Measurements from ENCODE around the gene SDC3. TPM values are rescaled to one million over a fixed set of nuclear protein-coding genes. Genes with fewer than 3 reads are reported as not detected.

SDC3 gene
- total RNA-seq, 1 donor from 2014 or later = 23.0 TPM

DNA sequence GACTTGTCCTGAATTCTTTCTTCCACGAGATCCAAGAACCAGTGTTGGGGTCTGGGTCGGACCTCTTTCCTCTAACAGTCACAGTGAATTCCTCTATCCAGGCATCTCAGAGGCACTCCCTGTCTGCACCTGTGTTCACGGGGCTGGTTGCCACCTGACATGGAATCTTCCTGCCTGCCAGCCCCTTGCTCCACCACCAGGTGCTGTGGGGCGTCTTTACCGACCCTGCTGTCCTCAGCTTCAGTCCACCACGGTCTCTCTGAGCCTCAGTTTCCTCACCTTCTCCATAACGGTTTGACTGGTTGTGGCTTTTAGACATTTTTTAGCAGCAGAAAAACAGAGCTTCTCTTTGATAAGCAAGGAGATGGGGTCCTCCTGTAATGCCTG, 62.7 kb downstream of the SDC3 start:
- Histone ChIP-seq H3K79me2 (ENCODE audit: low read depth) (no peaks in the 10 kb centered on the region), H3K36me3 (no peaks in the 10 kb centered on the region), H3K9ac (no peak overlapping the region), H3K27ac (no peak overlapping the region), H3K4me3 (no peak overlapping the region), H3K27me3 (peaks cover 2% of the 10 kb centered on the region), H3K4me2 (peak overlapping the region; percentile 48), H3K9me3 (ENCODE audit: low read depth) (no peaks in the 10 kb centered on the region), H2AFZ (replicated peaks) (no peak overlapping the region), H3K4me1 (peaks cover 55% of the 10 kb centered on the region), H4K20me1 (ENCODE audit: low read depth) (no peaks in the 10 kb centered on the region), H3F3A (ENCODE audit: low read depth) (peaks cover 48% of the 10 kb centered on the region)
- Mint-ChIP-seq H3K27ac (no peak overlapping the region), H3K4me3 (no peak overlapping the region), H3K9me3 (no peaks in the 10 kb centered on the region), H3K36me3 (no peaks in the 10 kb centered on the region), H3K27me3 (ENCODE audit: insufficient read depth, low read depth) (peaks cover 15% of the 10 kb centered on the region), H3K4me1 (peaks cover 83% of the 10 kb centered on the region)
- TF ChIP-seq, protein P1, sequence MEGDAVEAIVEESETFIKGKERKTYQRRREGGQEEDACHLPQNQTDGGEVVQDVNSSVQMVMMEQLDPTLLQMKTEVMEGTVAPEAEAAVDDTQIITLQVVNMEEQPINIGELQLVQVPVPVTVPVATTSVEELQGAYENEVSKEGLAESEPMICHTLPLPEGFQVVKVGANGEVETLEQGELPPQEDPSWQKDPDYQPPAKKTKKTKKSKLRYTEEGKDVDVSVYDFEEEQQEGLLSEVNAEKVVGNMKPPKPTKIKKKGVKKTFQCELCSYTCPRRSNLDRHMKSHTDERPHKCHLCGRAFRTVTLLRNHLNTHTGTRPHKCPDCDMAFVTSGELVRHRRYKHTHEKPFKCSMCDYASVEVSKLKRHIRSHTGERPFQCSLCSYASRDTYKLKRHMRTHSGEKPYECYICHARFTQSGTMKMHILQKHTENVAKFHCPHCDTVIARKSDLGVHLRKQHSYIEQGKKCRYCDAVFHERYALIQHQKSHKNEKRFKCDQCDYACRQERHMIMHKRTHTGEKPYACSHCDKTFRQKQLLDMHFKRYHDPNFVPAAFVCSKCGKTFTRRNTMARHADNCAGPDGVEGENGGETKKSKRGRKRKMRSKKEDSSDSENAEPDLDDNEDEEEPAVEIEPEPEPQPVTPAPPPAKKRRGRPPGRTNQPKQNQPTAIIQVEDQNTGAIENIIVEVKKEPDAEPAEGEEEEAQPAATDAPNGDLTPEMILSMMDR (IDR thresholded peaks at IDR 0.05) = peak; percentile 31
- no peak for TF ChIP-seq EZH2 (IDR thresholded peaks at IDR 0.05)
- DNase-seq (ENCODE audit: low spot score) = no peak

DNA sequence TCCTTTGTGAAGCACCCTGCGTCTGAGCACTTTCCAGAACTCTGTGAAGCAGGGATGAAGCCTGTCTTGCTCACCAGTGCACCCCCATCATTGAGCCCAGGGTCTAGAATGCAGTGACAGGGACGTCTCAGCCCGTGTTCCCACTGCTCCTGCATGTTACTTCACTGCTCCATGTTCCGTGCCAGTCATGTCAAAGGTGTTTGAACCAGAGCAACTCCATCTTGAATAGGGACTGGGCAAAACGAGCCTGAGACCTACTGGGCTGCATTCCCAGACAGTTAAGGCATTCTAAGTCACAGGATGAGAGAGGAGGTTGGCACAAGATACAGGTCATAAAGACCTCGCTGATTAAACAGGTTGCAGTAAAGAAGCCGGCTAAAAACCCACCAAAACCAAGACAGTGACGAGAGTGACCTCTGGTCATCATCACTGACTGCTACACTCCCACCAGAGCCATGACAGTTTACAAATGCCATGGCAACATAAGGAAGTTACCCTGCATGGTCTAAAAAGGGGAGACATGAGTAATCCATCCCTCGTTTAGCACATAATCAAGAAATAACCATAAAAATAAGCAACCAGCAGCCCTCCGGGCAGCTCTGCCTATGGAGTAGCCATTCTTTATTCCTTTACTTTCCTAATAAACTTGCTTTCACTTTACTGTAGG, 63.2 kb downstream of the SDC3 start:
- no peaks in the 10 kb centered on the region for H4K20me1 ChIP-seq (ENCODE audit: low read depth)
- H3K9me3 ChIP-seq (ENCODE audit: low read depth) = no peaks in the 10 kb centered on the region
- no peaks in the 10 kb centered on the region for H3K36me3 ChIP-seq
- peak overlapping the region; percentile 7 for H3K4me3 ChIP-seq
- peak overlapping the region; percentile 48 for H3K4me2 ChIP-seq
- Mint-ChIP-seq H3K27ac (peak overlapping the region; percentile 80), H3K27me3 (ENCODE audit: insufficient read depth, low read depth) (peaks cover 15% of the 10 kb centered on the region), H3K4me3 (no peak overlapping the region), H3K4me1 (peaks cover 88% of the 10 kb centered on the region), H3K9me3 (no peaks in the 10 kb centered on the region), H3K36me3 (no peaks in the 10 kb centered on the region)
- H3K27ac ChIP-seq = peak overlapping the region; percentile 4
- no peak for TF ChIP-seq EZH2phosphoT487 (IDR thresholded peaks at IDR 0.05)
- TF ChIP-seq, protein P1 (IDR thresholded peaks at IDR 0.05) = no peak
- no peak for TF ChIP-seq EZH2 (IDR thresholded peaks at IDR 0.05)
- peaks cover 53% of the 10 kb centered on the region for H3F3A ChIP-seq (ENCODE audit: low read depth)
- no peak overlapping the region for H3K9ac ChIP-seq
- H3K4me1 ChIP-seq = peaks cover 61% of the 10 kb centered on the region
- DNase-seq (ENCODE audit: low spot score) = no peak
- no peak overlapping the region for H2AFZ ChIP-seq (replicated peaks)
- peaks cover 2% of the 10 kb centered on the region for H3K27me3 ChIP-seq
- H3K79me2 ChIP-seq (ENCODE audit: low read depth) = no peaks in the 10 kb centered on the region

DNA sequence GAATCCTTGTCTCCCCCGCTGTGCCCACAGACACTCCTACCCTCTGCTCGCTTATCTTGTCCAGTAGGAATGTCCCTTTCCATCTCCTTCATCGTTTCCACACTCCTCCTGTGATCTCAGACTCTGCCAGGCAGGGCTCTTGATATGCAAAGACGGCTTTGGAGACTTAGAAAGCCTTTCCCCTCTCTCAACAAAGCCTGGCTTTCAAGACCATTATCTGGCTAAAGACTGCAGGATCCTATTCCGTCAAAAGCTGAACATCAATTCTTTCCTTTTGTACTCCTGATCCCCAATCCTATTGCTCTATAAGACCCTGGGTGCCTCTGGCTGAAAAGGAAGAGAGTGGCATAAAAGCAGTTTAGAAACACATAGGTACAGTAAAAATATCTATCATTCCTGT, 63.9 kb downstream of the SDC3 start:
- Histone ChIP-seq H3K79me2 (ENCODE audit: low read depth) (no peaks in the 10 kb centered on the region), H3K4me2 (peak overlapping the region; percentile 48), H3F3A (ENCODE audit: low read depth) (peaks cover 54% of the 10 kb centered on the region), H3K4me1 (peaks cover 62% of the 10 kb centered on the region), H3K9me3 (ENCODE audit: low read depth) (no peaks in the 10 kb centered on the region), H3K4me3 (peak overlapping the region; percentile 7), H2AFZ (replicated peaks) (no peak overlapping the region), H3K36me3 (no peaks in the 10 kb centered on the region), H4K20me1 (ENCODE audit: low read depth) (no peaks in the 10 kb centered on the region), H3K27ac (peak overlapping the region; percentile 69), H3K27me3 (peaks cover 2% of the 10 kb centered on the region), H3K9ac (no peak overlapping the region)
- no peaks in the 10 kb centered on the region for H3K36me3 Mint-ChIP-seq
- H3K4me1 Mint-ChIP-seq = peaks cover 83% of the 10 kb centered on the region
- H3K4me3 Mint-ChIP-seq = no peak overlapping the region
- H3K9me3 Mint-ChIP-seq = no peaks in the 10 kb centered on the region
- peak; percentile 82 for DNase-seq (ENCODE audit: low spot score)
- H3K27ac Mint-ChIP-seq = peak overlapping the region; percentile 80
- TF ChIP-seq, protein P1 (IDR thresholded peaks at IDR 0.05) = no peak
- TF ChIP-seq EZH2phosphoT487 (IDR thresholded peaks at IDR 0.05) (no peak), EZH2 (IDR thresholded peaks at IDR 0.05) (no peak)
- peaks cover 15% of the 10 kb centered on the region for H3K27me3 Mint-ChIP-seq (ENCODE audit: insufficient read depth, low read depth)

Measured in neural progenitor cell (in vitro differentiated cells).